ENCODE measurements around the gene RTN4RL1. TPM values are rescaled to one million over a fixed set of nuclear protein-coding genes. Genes with fewer than 3 reads are reported as not detected.

RTN4RL1 gene
- polyA plus RNA-seq, 1 donor (not counting 4 experiments of a cell fraction or from before 2014, with no cell fraction given): 2.3 TPM

DNA sequence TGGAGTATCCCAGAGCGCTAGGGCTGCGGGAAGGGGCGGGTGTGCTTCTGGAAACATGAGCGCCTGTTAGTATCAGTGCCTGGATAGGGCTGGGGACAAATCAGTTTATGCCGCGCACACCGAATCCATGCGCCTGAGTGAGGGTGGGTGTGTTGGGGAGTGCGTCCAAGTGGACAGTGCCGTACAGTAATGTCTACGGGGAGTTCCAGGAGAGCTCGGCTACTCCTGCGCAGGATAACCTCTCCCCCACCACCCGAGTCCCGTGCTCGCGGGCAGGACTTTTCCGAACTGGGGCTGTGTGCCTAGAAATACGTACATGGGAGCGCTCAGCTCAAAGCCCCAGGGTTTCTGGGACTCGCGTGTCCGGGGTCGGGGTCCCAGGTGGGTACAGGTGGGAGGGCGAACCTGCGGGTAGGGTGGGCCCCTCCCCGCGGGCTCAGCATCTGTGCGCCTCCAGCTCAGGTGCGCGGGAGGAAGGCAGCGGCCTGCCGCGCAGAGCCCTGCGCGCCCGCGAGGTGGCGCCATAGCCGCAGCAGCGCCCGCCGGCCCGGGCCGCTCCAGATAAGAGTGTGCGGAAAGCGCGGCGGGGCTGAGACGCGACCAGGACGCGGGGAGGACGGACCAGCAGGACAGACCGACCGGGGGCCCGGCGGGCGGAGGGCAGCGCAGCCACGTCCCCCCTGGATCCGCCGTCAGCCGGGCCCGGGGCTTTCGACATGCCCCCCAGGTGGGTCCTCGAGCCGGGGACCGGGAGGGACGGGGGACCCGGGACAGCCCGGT, 29.6 kb upstream of the RTN4RL1 start, which contains the start of gene HIC1:
Gene HIC1 (plus strand): TSS at position 592 of the 780 bp plus-strand sequence. CDS start 1,588 bp downstream, outside the sequence.
- H4K20me1 ChIP-seq (ENCODE audit: control insufficient read depth, extremely low read depth, insufficient read depth, low read length): peaks cover 9% of the 10 kb centered on the region
- H3K9me1 ChIP-seq (ENCODE audit: control insufficient read depth, extremely low read depth, insufficient read depth, low read length): no peaks in the 10 kb centered on the region
- peak within 1 kb of the TSS; percentile 56 for H3K9ac ChIP-seq (ENCODE audit: control insufficient read depth, extremely low read depth, insufficient read depth, low read length)
- peak within 1 kb of the TSS; percentile 43 to 70 (median 63) for H3K4me3 ChIP-seq (ENCODE audit: control insufficient read depth in 2 of 3, extremely low read depth in 1 of 3, insufficient read depth in 2 of 3, low read depth in 1 of 3, low read length in 3 of 3)
- DNase-seq (ENCODE audit: low read depth, low spot score) (no peak), FAIRE-seq (no peak)
- peak within 1 kb of the TSS; percentile 30 for H2AFZ ChIP-seq (ENCODE audit: control insufficient read depth, low read length)
- H3K36me3 ChIP-seq (ENCODE audit: control insufficient read depth in 2 of 2, extremely low read depth in 1 of 2, insufficient read depth in 2 of 2, low read length in 2 of 2): no peaks in the 10 kb centered on the region
- H3K4me2 ChIP-seq (ENCODE audit: control insufficient read depth, extremely low read depth, insufficient read depth, low read depth, low read length): peak within 1 kb of the TSS; percentile 78
- peaks cover 5% of the 10 kb centered on the region for H3K79me2 ChIP-seq (ENCODE audit: control insufficient read depth, insufficient read depth, low read length)
- dilution Hi-C loops (cut with MboI; ENCODE audit: extremely low pct_ligation_motif_present, low sequenced_read_pairs): no loop called here
- H3K4me1 ChIP-seq (ENCODE audit: control insufficient read depth, extremely low read depth, insufficient read depth, low read length): peaks cover 14% of the 10 kb centered on the region
- TF ChIP-seq EZH2 (IDR thresholded peaks at IDR 0.05; ENCODE audit: low read length): no peak
- TF ChIP-seq, protein P1, sequence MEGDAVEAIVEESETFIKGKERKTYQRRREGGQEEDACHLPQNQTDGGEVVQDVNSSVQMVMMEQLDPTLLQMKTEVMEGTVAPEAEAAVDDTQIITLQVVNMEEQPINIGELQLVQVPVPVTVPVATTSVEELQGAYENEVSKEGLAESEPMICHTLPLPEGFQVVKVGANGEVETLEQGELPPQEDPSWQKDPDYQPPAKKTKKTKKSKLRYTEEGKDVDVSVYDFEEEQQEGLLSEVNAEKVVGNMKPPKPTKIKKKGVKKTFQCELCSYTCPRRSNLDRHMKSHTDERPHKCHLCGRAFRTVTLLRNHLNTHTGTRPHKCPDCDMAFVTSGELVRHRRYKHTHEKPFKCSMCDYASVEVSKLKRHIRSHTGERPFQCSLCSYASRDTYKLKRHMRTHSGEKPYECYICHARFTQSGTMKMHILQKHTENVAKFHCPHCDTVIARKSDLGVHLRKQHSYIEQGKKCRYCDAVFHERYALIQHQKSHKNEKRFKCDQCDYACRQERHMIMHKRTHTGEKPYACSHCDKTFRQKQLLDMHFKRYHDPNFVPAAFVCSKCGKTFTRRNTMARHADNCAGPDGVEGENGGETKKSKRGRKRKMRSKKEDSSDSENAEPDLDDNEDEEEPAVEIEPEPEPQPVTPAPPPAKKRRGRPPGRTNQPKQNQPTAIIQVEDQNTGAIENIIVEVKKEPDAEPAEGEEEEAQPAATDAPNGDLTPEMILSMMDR (optimal IDR thresholded peaks at IDR 0.05 in 1 of 3, IDR thresholded peaks at IDR 0.05 in 1 of 3, conservative IDR thresholded peaks at IDR 0.05 in 1 of 3; ENCODE audit: extremely low read depth in 1 of 3, insufficient read depth in 2 of 3, low read length in 3 of 3): peak; percentile 59 to 86 (median 73)
- peaks cover 15% of the 10 kb centered on the region for H3K27me3 ChIP-seq (ENCODE audit: control insufficient read depth, extremely low read depth, insufficient read depth, low read length)
- peak within 1 kb of the TSS; percentile 4 for H3K27ac ChIP-seq (ENCODE audit: control insufficient read depth, insufficient read depth, low read length)
- no peaks in the 10 kb centered on the region for H3K9me3 ChIP-seq (ENCODE audit: control insufficient read depth, low read depth, low read length)

DNA sequence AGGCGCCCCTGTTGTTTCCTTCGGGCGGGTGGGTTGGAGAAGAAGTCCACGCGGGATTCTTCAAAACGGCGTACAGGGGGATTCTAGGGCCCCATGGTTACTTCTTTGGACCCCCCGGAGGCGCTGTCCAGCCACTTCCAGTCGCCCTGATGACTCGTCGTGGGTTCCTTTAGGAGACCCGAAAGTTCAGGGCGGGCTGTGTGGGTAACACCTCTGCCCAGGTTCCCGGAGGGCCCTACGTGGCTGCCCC, 29.1 kb upstream of the RTN4RL1 start:
- TF ChIP-seq, protein P1 (optimal IDR thresholded peaks at IDR 0.05 in 1 of 3, IDR thresholded peaks at IDR 0.05 in 1 of 3, conservative IDR thresholded peaks at IDR 0.05 in 1 of 3; ENCODE audit: extremely low read depth in 1 of 3, insufficient read depth in 2 of 3, low read length in 3 of 3): no peak
- no peak for TF ChIP-seq EZH2 (IDR thresholded peaks at IDR 0.05; ENCODE audit: low read length)
- dilution Hi-C loops (cut with MboI; ENCODE audit: extremely low pct_ligation_motif_present, low sequenced_read_pairs): no loop called here
- FAIRE-seq (no peak), DNase-seq (ENCODE audit: low read depth, low spot score) (no peak)
- H3K9me3 ChIP-seq (ENCODE audit: control insufficient read depth, low read depth, low read length): no peaks in the 10 kb centered on the region
- H4K20me1 ChIP-seq (ENCODE audit: control insufficient read depth, extremely low read depth, insufficient read depth, low read length): peaks cover 9% of the 10 kb centered on the region
- H3K4me1 ChIP-seq (ENCODE audit: control insufficient read depth, extremely low read depth, insufficient read depth, low read length): peaks cover 16% of the 10 kb centered on the region
- H3K79me2 ChIP-seq (ENCODE audit: control insufficient read depth, insufficient read depth, low read length): peaks cover 5% of the 10 kb centered on the region
- no peak overlapping the region for H3K27ac ChIP-seq (ENCODE audit: control insufficient read depth, insufficient read depth, low read length)
- peak overlapping the region; percentile 28 for H3K9ac ChIP-seq (ENCODE audit: control insufficient read depth, extremely low read depth, insufficient read depth, low read length)
- peaks cover 15% of the 10 kb centered on the region for H3K27me3 ChIP-seq (ENCODE audit: control insufficient read depth, extremely low read depth, insufficient read depth, low read length)
- no peaks in the 10 kb centered on the region for H3K9me1 ChIP-seq (ENCODE audit: control insufficient read depth, extremely low read depth, insufficient read depth, low read length)
- H3K36me3 ChIP-seq (ENCODE audit: control insufficient read depth in 2 of 2, extremely low read depth in 1 of 2, insufficient read depth in 2 of 2, low read length in 2 of 2): no peaks in the 10 kb centered on the region
- H2AFZ ChIP-seq (ENCODE audit: control insufficient read depth, low read length): no peak overlapping the region
- H3K4me3 ChIP-seq (ENCODE audit: control insufficient read depth in 2 of 3, extremely low read depth in 1 of 3, insufficient read depth in 2 of 3, low read depth in 1 of 3, low read length in 3 of 3): peak overlapping the region; percentile 33 to 70 (median 63)
- peak overlapping the region; percentile 78 for H3K4me2 ChIP-seq (ENCODE audit: control insufficient read depth, extremely low read depth, insufficient read depth, low read depth, low read length)

Data from keratinocyte (primary cell).